IPS-18c (cell line): Measurements from ENCODE around the gene CARMIL3.

ENCODE experiments used
- H3K4me3 ChIP-seq: 2 replicates; pipeline ENCODE4 v1.7.0; 2013; ENCODE audit warnings: low read depth, mild to moderate bottlenecking, low read length, moderate library complexity; ENCODE audit not compliant: insufficient read depth
- H3K9me3 ChIP-seq: one replicate; pipeline ENCODE4 v1.6.1; 2013; ENCODE audit warnings: mild to moderate bottlenecking, low read length, moderate library complexity; ENCODE audit not compliant: control insufficient read depth, insufficient read depth

The CARMIL3 gene

GRCh38 chr14:24082411-24083080 is 30.7 kb downstream of the CARMIL3 start:
- Histone ChIP-seq H3K4me3 (no peak overlapping the region), H3K9me3 (no peaks in the 10 kb centered on the region)

GRCh38 chr14:24083462-24083861 is 31.7 kb downstream of the CARMIL3 start:
- Histone ChIP-seq H3K9me3 (no peaks in the 10 kb centered on the region), H3K4me3 (no peak overlapping the region)

- H3K4me3 ChIP-seq = no peak overlapping the region
- H3K9me3 ChIP-seq = no peaks in the 10 kb centered on the region
These were observed 32.6 kb downstream of the CARMIL3 start for GRCh38 chr14:24084440-24084839.

GRCh38 chr14:24085215-24085614 is 33.4 kb downstream of the CARMIL3 start:
- H3K9me3 ChIP-seq = no peaks in the 10 kb centered on the region

GRCh38 chr14:24086193-24086955 is 34.6 kb downstream of the CARMIL3 start:
- Histone ChIP-seq H3K4me3 (no peak overlapping the region), H3K9me3 (no peaks in the 10 kb centered on the region)

More at GRCh38 chr14:24085215-24085614, 33.4 kb downstream of the CARMIL3 start:
- no peak overlapping the region for H3K4me3 ChIP-seq

- Histone ChIP-seq H3K4me3 (no peak overlapping the region), H3K9me3 (no peaks in the 10 kb centered on the region)
These were observed 35.2 kb downstream of the CARMIL3 start for GRCh38 chr14:24087004-24087403.

GRCh38 chr14:24088095-24088494 is 36.3 kb downstream of the CARMIL3 start:
- Histone ChIP-seq H3K9me3 (no peaks in the 10 kb centered on the region), H3K4me3 (no peak overlapping the region)

- H3K4me3 ChIP-seq = no peak overlapping the region
- H3K9me3 ChIP-seq = no peaks in the 10 kb centered on the region
These were observed 38.1 kb downstream of the CARMIL3 start for GRCh38 chr14:24089890-24090289.

GRCh38 chr14:24092110-24092504 is 40.3 kb downstream of the CARMIL3 start:
- no peak overlapping the region for H3K4me3 ChIP-seq
- H3K9me3 ChIP-seq = no peaks in the 10 kb centered on the region

- Histone ChIP-seq H3K4me3 (no peak overlapping the region), H3K9me3 (no peaks in the 10 kb centered on the region)
These were observed 40.8 kb downstream of the CARMIL3 start for GRCh38 chr14:24092505-24093206.

- Histone ChIP-seq H3K9me3 (no peaks in the 10 kb centered on the region), H3K4me3 (peak overlapping the region; percentile 9; the same call in 1 of the 2 replicates)
These were observed 41.5 kb downstream of the CARMIL3 start for GRCh38 chr14:24093207-24093900.

- Histone ChIP-seq H3K9me3 (no peaks in the 10 kb centered on the region), H3K4me3 (peak within 1 kb of the TSS; percentile 85)
These were observed 42.4 kb downstream of the CARMIL3 start, which contains the start of gene PCK2 for GRCh38 chr14:24093901-24094840. TSS of gene PCK2 (plus strand) at chr14:24094311. CDS start at chr14:24094406, 95 bp downstream.

- Histone ChIP-seq H3K4me3 (peak overlapping the region; percentile 85), H3K9me3 (no peaks in the 10 kb centered on the region)
These were observed 43.0 kb downstream of the CARMIL3 start for GRCh38 chr14:24094841-24095270.

- Histone ChIP-seq H3K4me3 (peak overlapping the region; percentile 85), H3K9me3 (no peaks in the 10 kb centered on the region)
These were observed 43.7 kb downstream of the CARMIL3 start for GRCh38 chr14:24095271-24096068.

GRCh38 chr14:24096545-24097181 is 44.9 kb downstream of the CARMIL3 start:
- Histone ChIP-seq H3K9me3 (no peaks in the 10 kb centered on the region), H3K4me3 (no peak overlapping the region)
